GM06990 (cell line): ENCODE measurements around the gene MBNL2.

Experiments used
- DNase-seq: peaks from one replicate; pipeline ENCODE4 v3.0.0-alpha.2; 2011; ENCODE audit not compliant: insufficient read length; ENCODE audit errors: extremely low read depth
- H3K27me3 ChIP-seq: replicated peaks from 2 replicates; pipeline ENCODE4 v1.6.0; 2011; ENCODE audit warnings: low read length; ENCODE audit not compliant: control insufficient read depth, insufficient read depth
- H3K36me3 ChIP-seq: 2 replicates; pipeline ENCODE4 v1.5.1; 2011; ENCODE audit warnings: low read length; ENCODE audit not compliant: control insufficient read depth, insufficient read depth
- H3K4me3 ChIP-seq: replicated peaks from 2 replicates; pipeline ENCODE4 v1.5.1; 2011; ENCODE audit warnings: low read depth, mild to moderate bottlenecking, control low read depth, low read length
- CTCF ChIP-seq: IDR thresholded peaks from 2 replicates; pipeline ENCODE4 v1.5.1; 2011; ENCODE audit warnings: low read length, control low read depth, mild to moderate bottlenecking, inconsistent platforms; ENCODE audit not compliant: insufficient read depth, poor library complexity, severe bottlenecking

The MBNL2 gene

GRCh38 chr13:97235549-97236231, 13.6 kb downstream of the MBNL2 start:
- Histone ChIP-seq H3K27me3 (no peaks in the 10 kb centered on the region), H3K4me3 (no peak overlapping the region), H3K36me3 (peaks cover 2% of the 10 kb centered on the region)
- no peak for TF ChIP-seq CTCF
- no peak for DNase-seq

GRCh38 chr13:97237388-97237787, 15.3 kb downstream of the MBNL2 start:
- H3K4me3 ChIP-seq, result no peak overlapping the region
- TF ChIP-seq CTCF, result no peak
- no peaks in the 10 kb centered on the region; the same call in 1 of the 2 replicates for H3K36me3 ChIP-seq
- no peak for DNase-seq
- H3K27me3 ChIP-seq, result no peaks in the 10 kb centered on the region

- no peak for TF ChIP-seq CTCF
- Histone ChIP-seq H3K4me3 (no peak overlapping the region), H3K36me3 (no peaks in the 10 kb centered on the region; the same call in 1 of the 2 replicates), H3K27me3 (no peaks in the 10 kb centered on the region)
- DNase-seq, result no peak
Observed at GRCh38 chr13:97238432-97238831, 16.3 kb downstream of the MBNL2 start.

- TF ChIP-seq CTCF, result no peak
- H3K27me3 ChIP-seq, result no peaks in the 10 kb centered on the region
- DNase-seq, result no peak
Observed at GRCh38 chr13:97238883-97239282, 16.8 kb downstream of the MBNL2 start.

GRCh38 chr13:97239306-97239705, 17.2 kb downstream of the MBNL2 start:
- no peaks in the 10 kb centered on the region for H3K27me3 ChIP-seq
- no peak for TF ChIP-seq CTCF
- no peak for DNase-seq
- no peaks in the 10 kb centered on the region; the same call in 1 of the 2 replicates for H3K36me3 ChIP-seq
- H3K4me3 ChIP-seq, result no peak overlapping the region

More at GRCh38 chr13:97238883-97239282, 16.8 kb downstream of the MBNL2 start:
- Histone ChIP-seq H3K36me3 (no peaks in the 10 kb centered on the region; the same call in 1 of the 2 replicates), H3K4me3 (no peak overlapping the region)
